ENCODE data around the gene HBEGF.

GRCh38 chr5:140367256-140368013, 21.0 kb upstream of the HBEGF start:
- TF ChIP-seq MAX (IDR thresholded peaks at IDR 0.05) (no peak), CTCF (IDR thresholded peaks at IDR 0.05 in 2 of 3, conservative IDR thresholded peaks at IDR 0.05 in 1 of 3; ENCODE audit: borderline replicate concordance in 1 of 3, insufficient read depth in 1 of 3, low read depth in 2 of 3, low read length in 2 of 3) (peak in 2 of 3 experiments; percentile 42 to 47; a peak in 4 of 6 replicates), SP1 (IDR thresholded peaks at IDR 0.05; ENCODE audit: low read depth) (no peak), POLR2A (IDR thresholded peaks at IDR 0.05; ENCODE audit: borderline replicate concordance, extremely low read depth, insufficient read depth, insufficient read length) (no peak), ELF1 (IDR thresholded peaks at IDR 0.05; ENCODE audit: borderline replicate concordance, low read depth) (no peak)
